Gastrocnemius medialis (tissue), 4 donors: ENCODE results near the gene KCNQ5.

ENCODE experiments used
- POLR2A ChIP-seq, 2 donors: fragments of 450-650 bp; IDR thresholded peaks; one replicate each; pipeline ENCODE4 v1.6.1; 2017; ENCODE audit warnings: antibody characterized with exemption in 2 of 2, mild to moderate bottlenecking in 2 of 2, moderate library complexity in 2 of 2
- TF ChIP-seq, protein P1 (sequence below), 5 experiments: fragments of 450-650 bp in 3 of 5; fragments of 200-600 bp in 2 of 5; sonication (generic) in 2 of 5; IDR thresholded peaks in 4 of 5; conservative IDR thresholded peaks in 1 of 5; 1 replicate in 4 of 5; 2 replicates in 1 of 5; pipeline ENCODE4 v1.5.1; 2016 to 2019; ENCODE audit warnings: antibody characterized with exemption in 5 of 5, mild to moderate bottlenecking in 3 of 5, moderate library complexity in 3 of 5

- TF ChIP-seq, protein P1, sequence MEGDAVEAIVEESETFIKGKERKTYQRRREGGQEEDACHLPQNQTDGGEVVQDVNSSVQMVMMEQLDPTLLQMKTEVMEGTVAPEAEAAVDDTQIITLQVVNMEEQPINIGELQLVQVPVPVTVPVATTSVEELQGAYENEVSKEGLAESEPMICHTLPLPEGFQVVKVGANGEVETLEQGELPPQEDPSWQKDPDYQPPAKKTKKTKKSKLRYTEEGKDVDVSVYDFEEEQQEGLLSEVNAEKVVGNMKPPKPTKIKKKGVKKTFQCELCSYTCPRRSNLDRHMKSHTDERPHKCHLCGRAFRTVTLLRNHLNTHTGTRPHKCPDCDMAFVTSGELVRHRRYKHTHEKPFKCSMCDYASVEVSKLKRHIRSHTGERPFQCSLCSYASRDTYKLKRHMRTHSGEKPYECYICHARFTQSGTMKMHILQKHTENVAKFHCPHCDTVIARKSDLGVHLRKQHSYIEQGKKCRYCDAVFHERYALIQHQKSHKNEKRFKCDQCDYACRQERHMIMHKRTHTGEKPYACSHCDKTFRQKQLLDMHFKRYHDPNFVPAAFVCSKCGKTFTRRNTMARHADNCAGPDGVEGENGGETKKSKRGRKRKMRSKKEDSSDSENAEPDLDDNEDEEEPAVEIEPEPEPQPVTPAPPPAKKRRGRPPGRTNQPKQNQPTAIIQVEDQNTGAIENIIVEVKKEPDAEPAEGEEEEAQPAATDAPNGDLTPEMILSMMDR (IDR thresholded peaks at IDR 0.05 in 4 of 5, conservative IDR thresholded peaks at IDR 0.05 in 1 of 5), result no peak
- no peak for TF ChIP-seq POLR2A (IDR thresholded peaks at IDR 0.05)
Observed at GRCh38 chr6:72886170-72886569, 264.3 kb downstream of the KCNQ5 start.
